Smooth muscle cell (in vitro differentiated cells): ENCODE results near the gene SMARCB1. TPM values are rescaled to one million over a fixed set of nuclear protein-coding genes. Genes with fewer than 3 reads are reported as not detected.
A peak's percentile ranks its signal among the peaks of the same experiment; 100 is the strongest.

Source experiments
- DNase-seq: peaks from one replicate; lab custom pipeline; 2025; ENCODE audit not compliant: unreplicated experiment; lab: John Stamatoyannopoulos, UW
- H2AFZ ChIP-seq: fragments of 200-600 bp; sonication (generic); 2 replicates; pipeline ENCODE4 v1.6.0; 2016; ENCODE audit warnings: antibody characterized with exemption, low read depth, mild to moderate bottlenecking
- H3F3A ChIP-seq: fragments of 200-600 bp; sonication (generic); 2 replicates; pipeline ENCODE4 v1.6.0; 2017; ENCODE audit warnings: antibody characterized with exemption, low read depth
- H3K27ac ChIP-seq: fragments of 200-600 bp; sonication (generic); 2 replicates; pipeline ENCODE4 v1.5.1; 2016; ENCODE audit warnings: low read depth, mild to moderate bottlenecking
- H3K27me3 ChIP-seq: fragments of 200-600 bp; sonication (generic); 2 replicates; pipeline ENCODE4 v1.6.1; 2016; ENCODE audit warnings: low read depth, mild to moderate bottlenecking
- H3K36me3 ChIP-seq: fragments of 200-600 bp; sonication (generic); 2 replicates; pipeline ENCODE4 v1.5.1; 2016; ENCODE audit warnings: low read depth
- H3K4me1 ChIP-seq: fragments of 200-600 bp; sonication (generic); 2 replicates; pipeline ENCODE4 v1.5.1; 2016; ENCODE audit warnings: low read depth
- H3K4me2 ChIP-seq: fragments of 200-600 bp; sonication (generic); 2 replicates; pipeline ENCODE4 v1.6.0; 2016; ENCODE audit warnings: mild to moderate bottlenecking
- H3K4me3 ChIP-seq: fragments of 200-600 bp; sonication (generic); 2 replicates; pipeline ENCODE4 v1.5.1; 2016; ENCODE audit warnings: mild to moderate bottlenecking
- H3K79me2 ChIP-seq: fragments of 200-600 bp; sonication (generic); 2 replicates; pipeline ENCODE4 v1.6.0; 2016; ENCODE audit warnings: low read depth, mild to moderate bottlenecking
- H3K9ac ChIP-seq: fragments of 200-600 bp; sonication (generic); 2 replicates; pipeline ENCODE4 v1.6.0; 2016; ENCODE audit warnings: low read depth
- H3K9me3 ChIP-seq: fragments of 200-600 bp; sonication (generic); replicated peaks from 2 replicates; pipeline ENCODE4 v1.5.1; 2016; ENCODE audit warnings: low read depth
- H4K20me1 ChIP-seq: fragments of 200-600 bp; sonication (generic); 2 replicates; pipeline ENCODE4 v1.6.0; 2016; ENCODE audit warnings: low read depth
- CTCF ChIP-seq: fragments of 200-600 bp; sonication (generic); IDR thresholded peaks from 2 replicates; pipeline ENCODE4 v1.5.1; 2017; ENCODE audit warnings: borderline replicate concordance, mild to moderate bottlenecking, antibody characterized with exemption; ENCODE audit not compliant: insufficient read depth, poor library complexity, severe bottlenecking
- WGBS: methylation state at CpG from one replicate; pipeline ENCODE4 v1.1.7; 2016; ENCODE audit warnings: low lambda C conversion rate; 5-methylcytosine and 5-hydroxymethylcytosine counted together
- polyA plus RNA-seq: library from polyadenylated mRNA; unstranded; fragments of >200 nt; fragmentation: Nextera tagmentation; extraction: Ambion mirVana; gene quantifications from 2 replicates; pipeline ENCODE4 v1.2.1, GENCODE V29; 2016
- total RNA-seq: library from RNA; depleted of rRNA; stranded (reverse); fragments of >200 nt; gene quantifications from 2 replicates; pipeline ENCODE4 v1.2.3, GENCODE V29; 2014

Gene SMARCB1
- total and polyA plus RNA-seq, 2 experiments from 2014 or later: 65.8 to 124 TPM

DNA sequence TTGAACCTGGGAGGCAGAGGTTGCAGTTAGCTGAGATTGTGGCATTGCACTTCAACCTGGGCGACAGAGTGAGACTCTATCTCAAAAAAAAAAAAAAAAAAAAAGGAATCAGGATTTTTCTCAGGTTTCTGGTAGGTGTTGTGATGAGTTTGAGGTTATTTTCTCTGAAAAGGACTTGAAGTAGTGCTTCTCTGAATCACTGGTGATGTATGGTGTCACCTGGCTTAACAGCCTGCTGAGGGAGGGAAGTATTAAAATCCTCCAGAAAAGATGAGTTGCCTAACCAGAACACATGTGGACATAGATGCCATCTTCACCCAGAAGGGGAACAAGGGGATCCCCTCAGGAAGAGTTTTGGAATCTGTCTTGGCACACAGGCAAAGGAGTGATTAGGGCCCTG, 20.1 kb downstream of the SMARCB1 start:
- peaks cover 8% of the 10 kb centered on the region for H3K36me3 ChIP-seq
- no peak overlapping the region for H3K4me3 ChIP-seq
- H3F3A ChIP-seq: peaks cover 12% of the 10 kb centered on the region
- H2AFZ ChIP-seq: no peak overlapping the region
- no peak overlapping the region for H3K9ac ChIP-seq
- H3K4me1 ChIP-seq: no peaks in the 10 kb centered on the region
- H3K27ac ChIP-seq: no peak overlapping the region
- TF ChIP-seq CTCF: no peak
- H3K79me2 ChIP-seq: no peaks in the 10 kb centered on the region
- WGBS: 94% methylated on average over 1 of the region's 1 CpG
- H3K27me3 ChIP-seq: no peaks in the 10 kb centered on the region
- no peaks in the 10 kb centered on the region for H3K9me3 ChIP-seq
- H4K20me1 ChIP-seq: peaks cover 50% of the 10 kb centered on the region
- H3K4me2 ChIP-seq: no peak overlapping the region
- DNase-seq: no peak

DNA sequence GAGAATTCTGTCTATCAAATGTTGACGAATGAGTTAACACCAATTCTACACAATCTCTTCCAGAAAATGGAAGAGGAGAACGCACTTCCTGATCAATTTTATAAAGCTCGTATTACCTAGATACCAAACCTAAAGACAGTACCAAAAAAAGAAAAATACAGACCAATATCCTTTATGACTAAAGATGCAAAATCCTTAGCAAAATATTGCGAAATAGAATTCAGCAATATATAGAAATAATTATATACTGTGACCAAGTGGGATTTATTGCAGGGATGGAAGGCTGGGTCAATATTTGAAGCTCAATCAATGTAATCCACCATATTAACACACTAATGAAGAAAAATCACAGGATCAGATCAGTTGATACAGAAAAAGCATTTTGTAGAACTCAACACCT, 25.6 kb downstream of the SMARCB1 start:
- Histone ChIP-seq H2AFZ (no peak overlapping the region), H3K9me3 (no peaks in the 10 kb centered on the region), H3K4me2 (no peak overlapping the region), H3K79me2 (no peaks in the 10 kb centered on the region), H3K36me3 (peaks cover 8% of the 10 kb centered on the region), H3K27ac (no peak overlapping the region), H3K4me3 (no peak overlapping the region), H3F3A (peaks cover 17% of the 10 kb centered on the region), H4K20me1 (peaks cover 17% of the 10 kb centered on the region), H3K4me1 (peaks cover 6% of the 10 kb centered on the region), H3K9ac (no peak overlapping the region), H3K27me3 (no peaks in the 10 kb centered on the region)
- no peak for DNase-seq
- WGBS: 96% methylated on average over 4 of the region's 4 CpGs
- no peak for TF ChIP-seq CTCF

DNA sequence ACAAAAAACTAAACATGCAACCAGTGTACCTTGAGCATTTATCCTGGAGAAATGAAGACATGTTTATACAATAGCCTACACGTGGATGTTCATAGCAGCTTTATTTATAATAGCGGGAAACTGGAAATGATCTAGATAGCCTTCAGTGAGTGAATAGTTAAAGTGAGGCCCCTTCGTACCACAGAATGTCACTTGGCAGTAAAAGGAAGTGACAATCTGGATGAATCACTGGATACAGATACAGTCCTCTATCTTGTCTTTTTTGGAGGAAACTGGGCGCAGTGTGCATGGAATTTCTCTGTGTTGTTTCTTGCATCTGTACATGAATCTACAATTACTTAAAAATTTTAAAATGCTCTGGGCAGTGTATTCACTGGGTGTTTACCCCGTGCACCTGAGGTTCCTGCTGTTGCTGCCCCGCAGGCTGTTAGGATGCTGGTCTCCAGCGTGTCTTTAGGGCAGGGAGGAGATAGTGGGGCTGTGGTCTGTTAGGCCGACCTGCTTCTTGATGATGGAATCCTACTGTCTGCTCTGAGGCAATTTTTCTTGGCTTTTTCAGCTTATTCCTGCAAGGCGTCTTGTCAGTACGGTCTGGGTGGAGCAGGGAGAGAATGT, 28.9 kb downstream of the SMARCB1 start:
- H3K4me2 ChIP-seq: peak overlapping the region; percentile 66
- TF ChIP-seq CTCF: no peak
- H3K4me1 ChIP-seq: peaks cover 6% of the 10 kb centered on the region
- H3K27ac ChIP-seq: peak overlapping the region; percentile 71
- no peaks in the 10 kb centered on the region for H3K79me2 ChIP-seq
- peaks cover 8% of the 10 kb centered on the region for H3K36me3 ChIP-seq
- H4K20me1 ChIP-seq: peaks cover 12% of the 10 kb centered on the region
- no peak overlapping the region for H2AFZ ChIP-seq
- no peak overlapping the region for H3K9ac ChIP-seq
- H3K27me3 ChIP-seq: no peaks in the 10 kb centered on the region
- WGBS: 36% methylated on average over 10 of the region's 10 CpGs
- H3F3A ChIP-seq: peaks cover 17% of the 10 kb centered on the region
- H3K9me3 ChIP-seq: no peaks in the 10 kb centered on the region
- no peak overlapping the region for H3K4me3 ChIP-seq
- no peak for DNase-seq

GRCh38 chr22:23816156-23816976, 29.6 kb downstream of the SMARCB1 start:
- TF ChIP-seq CTCF: no peak
- Histone ChIP-seq H3K36me3 (peaks cover 4% of the 10 kb centered on the region), H2AFZ (no peak overlapping the region), H3K79me2 (no peaks in the 10 kb centered on the region), H4K20me1 (peaks cover 12% of the 10 kb centered on the region), H3K27me3 (no peaks in the 10 kb centered on the region), H3K27ac (peak overlapping the region; percentile 71), H3K4me1 (peaks cover 6% of the 10 kb centered on the region), H3K9me3 (no peaks in the 10 kb centered on the region), H3K4me3 (no peak overlapping the region), H3K9ac (no peak overlapping the region), H3F3A (peaks cover 17% of the 10 kb centered on the region), H3K4me2 (peak overlapping the region; percentile 66)
- WGBS: 69% methylated on average over 18 of the region's 18 CpGs
- no peak for DNase-seq
